ENCODE measurements around the gene IKBKE. TPM values are rescaled to one million over a fixed set of nuclear protein-coding genes. Genes with fewer than 3 reads are reported as not detected.

The IKBKE gene
- total and polyA plus RNA-seq, 2 donors from 2014 or later = 3.4 to 14.5 TPM

- no peak for FAIRE-seq
Observed at GRCh38 chr1:206505702-206506355, 35.6 kb downstream of the IKBKE start.

GRCh38 chr1:206506405-206507283 lies 36.4 kb downstream of the IKBKE start:
- Histone ChIP-seq H3K36me3 (ENCODE audit: control insufficient read depth in 2 of 3, insufficient read depth in 3 of 3, low read length in 3 of 3) (no peaks in the 10 kb centered on the region), H3K9ac (ENCODE audit: low read length in 3 of 3) (no peak overlapping the region), H3K27me3 (ENCODE audit: control insufficient read depth, insufficient read depth, low read length) (peaks cover 7% of the 10 kb centered on the region), H3K4me3 (ENCODE audit: low read length in 3 of 3) (peak overlapping the region; percentile 28 to 65 (median 55)), H3K9me3 (ENCODE audit: control insufficient read depth in 2 of 3, insufficient read depth in 1 of 3, low read length in 3 of 3) (no peaks in the 10 kb centered on the region), H3K4me1 (ENCODE audit: control insufficient read depth in 2 of 3, insufficient read depth in 2 of 3, low read depth in 1 of 3, low read length in 3 of 3) (peaks cover 0 to 19% (median 6%) of the 10 kb centered on the region in 3 donors), H3K27ac (ENCODE audit: low read depth in 2 of 2, low read length in 2 of 2) (no peak overlapping the region)
- no peak for TF ChIP-seq CTCF (IDR thresholded peaks at IDR 0.05; ENCODE audit: borderline replicate concordance, extremely low read depth, insufficient read depth)
- FAIRE-seq (no peak), DNase-seq (peak in 3 of 5 donors; percentile 34 to 83 (median 52))
- intact Hi-C loops (cut with DNase I) = no loop called here

More at GRCh38 chr1:206505702-206506355, 35.6 kb downstream of the IKBKE start:
- Histone ChIP-seq H3K9ac (ENCODE audit: low read length in 3 of 3) (no peak overlapping the region), H3K36me3 (ENCODE audit: control insufficient read depth in 2 of 3, insufficient read depth in 3 of 3, low read length in 3 of 3) (no peaks in the 10 kb centered on the region), H3K9me3 (ENCODE audit: control insufficient read depth in 2 of 3, insufficient read depth in 1 of 3, low read length in 3 of 3) (no peaks in the 10 kb centered on the region), H3K4me1 (ENCODE audit: control insufficient read depth in 2 of 3, insufficient read depth in 2 of 3, low read depth in 1 of 3, low read length in 3 of 3) (peaks cover 0 to 18% (median 6%) of the 10 kb centered on the region in 3 donors), H3K27me3 (ENCODE audit: control insufficient read depth, insufficient read depth, low read length) (peaks cover 7% of the 10 kb centered on the region), H3K4me3 (ENCODE audit: low read length in 3 of 3) (peak overlapping the region in 1 of 3 donors; percentile 65), H3K27ac (ENCODE audit: low read depth in 2 of 2, low read length in 2 of 2) (no peak overlapping the region)
- intact Hi-C loops (cut with DNase I) = no loop called here
- TF ChIP-seq CTCF (IDR thresholded peaks at IDR 0.05; ENCODE audit: borderline replicate concordance, extremely low read depth, insufficient read depth) = peak; percentile 38
- DNase-seq = no peak

GRCh38 chr1:206507284-206508129 lies 37.2 kb downstream of the IKBKE start, which contains the start of gene RASSF5:
Gene RASSF5, plus strand, starts transcription at chr1:206507531. Its CDS starts 72 bp downstream, at chr1:206507603.
- Histone ChIP-seq H3K27ac (ENCODE audit: low read depth in 2 of 2, low read length in 2 of 2) (peak within 1 kb of the TSS in 1 of 2 donors; percentile 14), H3K4me1 (ENCODE audit: control insufficient read depth in 2 of 3, insufficient read depth in 2 of 3, low read depth in 1 of 3, low read length in 3 of 3) (peaks cover 0 to 16% (median 3%) of the 10 kb centered on the region in 3 donors), H3K9me3 (ENCODE audit: control insufficient read depth in 2 of 3, insufficient read depth in 1 of 3, low read length in 3 of 3) (no peaks in the 10 kb centered on the region), H3K27me3 (ENCODE audit: control insufficient read depth, insufficient read depth, low read length) (peaks cover 7% of the 10 kb centered on the region), H3K36me3 (ENCODE audit: control insufficient read depth in 2 of 3, insufficient read depth in 3 of 3, low read length in 3 of 3) (no peaks in the 10 kb centered on the region), H3K4me3 (ENCODE audit: low read length in 3 of 3) (peak within 1 kb of the TSS; percentile 28 to 65 (median 55)), H3K9ac (ENCODE audit: low read length in 3 of 3) (no peak within 1 kb of the TSS)
- no peak for TF ChIP-seq CTCF (IDR thresholded peaks at IDR 0.05; ENCODE audit: borderline replicate concordance, extremely low read depth, insufficient read depth)
- intact Hi-C loops (cut with DNase I) = no loop called here
- FAIRE-seq (no peak), DNase-seq (peak; percentile 58 to 95 (median 72))
